Right lobe of liver (tissue), 4 donors: Measurements from ENCODE around the gene MAP9.

Experiments
- CTCF ChIP-seq, 4 donors: fragments of 200-600 bp in 3 of 4; fragments of 450-650 bp in 1 of 4; IDR thresholded peaks; one replicate each; pipeline versions ENCODE4 v1.5.1 to v1.8.0; 2016 to 2022; ENCODE audit warnings: antibody characterized with exemption in 4 of 4, mild to moderate bottlenecking in 2 of 4
- POLR2A ChIP-seq: fragments of 450-650 bp; IDR thresholded peaks from one replicate; pipeline ENCODE4 v1.6.1; 2017; ENCODE audit warnings: antibody characterized with exemption, mild to moderate bottlenecking
- donor health status: DM: no; HTN: no; CAD: no.
- donor health status: DM: no; HTN: no; CAD: no.
- donor health status: DM: no; HTN: yes; CAD: no.

DNA sequence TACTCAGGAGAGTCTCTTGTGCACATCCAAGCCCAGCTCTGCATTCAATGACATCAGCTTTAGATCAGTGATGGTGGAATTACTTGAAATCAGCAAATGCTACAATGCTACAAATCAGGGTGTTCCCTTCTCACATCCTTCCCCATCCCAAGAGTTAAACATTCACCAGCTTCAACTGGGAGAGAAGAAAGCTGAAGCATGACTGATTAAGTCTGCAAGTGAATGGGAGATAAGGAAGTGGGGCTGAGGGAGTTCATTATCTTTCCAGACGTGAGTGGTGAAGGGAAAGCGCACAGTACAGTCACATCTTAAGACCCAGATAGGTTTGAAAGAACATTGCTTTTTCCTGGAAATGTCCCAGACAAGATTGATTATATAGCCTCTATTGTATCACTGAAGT lies 26.2 kb upstream of the MAP9 start:
- no peak for TF ChIP-seq CTCF (IDR thresholded peaks at IDR 0.05)
- no peak for TF ChIP-seq POLR2A
